RWPE2 (cell line): ENCODE measurements around the gene KNSTRN.

ENCODE experiments used
- ATAC-seq: fragments of 200-7000 bp; cut with Tn5 transposase; 3 replicates; pipeline ENCODE4 v1.9.1; 2021; ENCODE audit warnings: low read depth
- DNase-seq: peaks from one replicate; pipeline ENCODE4 v3.0.0-alpha.2; 2020; ENCODE audit warnings: low spot score
- H3K27ac ChIP-seq: fragments of 450-650 bp; 2 replicates; pipeline ENCODE4 v1.5.1; 2017; ENCODE audit warnings: mild to moderate bottlenecking; ENCODE audit not compliant: poor library complexity, severe bottlenecking
- H3K27me3 ChIP-seq: fragments of 250-450 bp; sonication (Bioruptor Pico); 2 replicates; pipeline ENCODE4 v1.5.1; 2021; ENCODE audit warnings: mild to moderate bottlenecking, moderate library complexity; ENCODE audit not compliant: insufficient read depth, poor library complexity, severe bottlenecking
- H3K36me3 ChIP-seq: fragments of 250-450 bp; sonication (Bioruptor Pico); 2 replicates; pipeline ENCODE4 v1.5.1; 2020; ENCODE audit warnings: low read depth, mild to moderate bottlenecking, moderate library complexity
- H3K4me1 ChIP-seq: fragments of 250-450 bp; sonication (Bioruptor Pico); 2 replicates; pipeline ENCODE4 v1.5.1; 2021; ENCODE audit warnings: mild to moderate bottlenecking, moderate library complexity; ENCODE audit not compliant: insufficient read depth, poor library complexity, severe bottlenecking
- H3K4me3 ChIP-seq: fragments of 250-450 bp; sonication (Bioruptor Pico); 2 replicates; pipeline ENCODE4 v1.5.1; 2021; ENCODE audit warnings: mild to moderate bottlenecking, moderate library complexity; ENCODE audit not compliant: severe bottlenecking
- H3K9me3 ChIP-seq: fragments of 250-450 bp; sonication (Bioruptor Pico); 2 replicates; pipeline ENCODE4 v1.5.1; 2021; ENCODE audit warnings: mild to moderate bottlenecking, moderate library complexity; ENCODE audit not compliant: severe bottlenecking
- CTCF ChIP-seq: fragments of 450-650 bp; IDR thresholded peaks from one replicate; pipeline ENCODE4 v1.5.1; 2017; ENCODE audit warnings: mild to moderate bottlenecking, moderate library complexity; ENCODE audit not compliant: poor library complexity, severe bottlenecking

The KNSTRN gene

GRCh38 chr15:40439461-40439959 lies 57.0 kb downstream of the KNSTRN start:
- Histone ChIP-seq H3K9me3 (no peaks in the 10 kb centered on the region), H3K36me3 (no peaks in the 10 kb centered on the region), H3K27me3 (peaks cover 27% of the 10 kb centered on the region), H3K4me3 (peak overlapping the region; percentile 96), H3K27ac (no peak overlapping the region), H3K4me1 (no peaks in the 10 kb centered on the region)
- no peak for DNase-seq
- TF ChIP-seq CTCF, result no peak
- peak; percentile 11 for ATAC-seq

GRCh38 chr15:40439960-40440742 lies 57.6 kb downstream of the KNSTRN start:
- DNase-seq (peak; percentile 78), ATAC-seq (peak; percentile 30)
- H3K27me3 ChIP-seq, result peaks cover 22% of the 10 kb centered on the region
- no peak overlapping the region for H3K27ac ChIP-seq
- H3K4me1 ChIP-seq, result peaks cover under 1% of the 10 kb centered on the region
- H3K36me3 ChIP-seq, result no peaks in the 10 kb centered on the region
- no peak for TF ChIP-seq CTCF
- no peaks in the 10 kb centered on the region for H3K9me3 ChIP-seq
- H3K4me3 ChIP-seq, result peak overlapping the region; percentile 96

- Histone ChIP-seq H3K9me3 (no peaks in the 10 kb centered on the region), H3K36me3 (no peaks in the 10 kb centered on the region), H3K4me3 (peak within 1 kb of the TSS; percentile 96), H3K4me1 (peaks cover 7% of the 10 kb centered on the region), H3K27me3 (peaks cover 15% of the 10 kb centered on the region), H3K27ac (peak within 1 kb of the TSS; percentile 31)
- peak; percentile 82 for ATAC-seq
- DNase-seq, result peak; percentile 99
- peak; percentile 61 for TF ChIP-seq CTCF
Observed at GRCh38 chr15:40440743-40441564, 58.4 kb downstream of the KNSTRN start, which contains the start of gene BAHD1. BAHD1 (plus strand) TSS chr15:40440953; CDS start chr15:40458465, 17,512 bp downstream.

DNA sequence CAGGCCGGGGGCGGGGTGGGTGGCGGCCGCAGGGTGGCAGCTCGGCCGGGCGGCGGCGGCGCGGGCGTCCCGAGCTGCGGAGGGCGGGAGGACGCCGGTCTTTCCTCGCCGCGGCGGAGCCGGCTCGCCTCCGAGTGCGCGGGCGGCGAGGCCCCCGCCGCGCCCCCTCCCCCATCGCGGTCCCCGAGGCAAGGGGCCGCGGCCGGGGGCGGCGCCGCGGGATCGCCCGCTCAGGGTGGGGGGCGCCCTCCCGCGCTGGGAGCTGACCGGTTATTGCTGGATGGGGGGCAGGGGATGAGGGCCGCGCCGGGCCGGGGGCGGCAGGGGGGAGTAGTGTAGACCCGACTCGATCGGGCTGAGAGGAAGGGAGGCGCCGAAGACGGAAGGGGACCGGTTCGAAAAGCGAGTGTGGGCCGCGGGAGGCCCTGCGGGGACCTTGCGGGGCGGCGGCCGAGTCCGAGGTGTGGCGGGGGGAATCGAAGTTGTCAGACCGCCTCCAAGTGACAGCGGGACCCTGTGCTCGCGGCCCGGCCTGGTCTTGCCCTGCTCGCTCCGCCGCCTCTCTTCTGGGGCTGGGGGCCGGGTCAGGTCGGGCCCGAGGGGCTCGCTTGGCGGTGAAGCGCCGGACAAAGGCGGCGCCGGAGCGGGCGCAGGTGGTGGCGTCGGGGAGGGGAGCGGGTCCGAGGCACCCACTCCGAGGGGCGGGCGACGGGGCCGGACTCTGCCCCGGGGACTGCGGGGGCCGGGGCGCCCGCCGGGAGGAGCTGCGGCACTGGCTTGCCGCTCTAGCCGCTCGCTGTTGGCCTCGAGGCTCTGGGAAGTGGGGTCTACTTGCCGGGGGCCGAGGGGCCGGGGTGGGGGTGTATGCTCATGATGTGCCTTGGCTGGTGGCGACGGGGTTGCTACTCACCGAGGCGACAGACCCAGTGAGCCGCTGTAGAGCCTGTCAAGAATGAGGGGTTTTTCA lies 59.3 kb downstream of the KNSTRN start:
- Histone ChIP-seq H3K27ac (peak overlapping the region; percentile 31), H3K27me3 (peaks cover 6% of the 10 kb centered on the region), H3K4me1 (peaks cover 7% of the 10 kb centered on the region), H3K9me3 (no peaks in the 10 kb centered on the region), H3K36me3 (no peaks in the 10 kb centered on the region), H3K4me3 (peak overlapping the region; percentile 96)
- DNase-seq (peak; percentile 72), ATAC-seq (no peak; the same call in 2 of the 3 replicates)
- TF ChIP-seq CTCF, result peak; percentile 36
